ENCODE measurements around the gene USHBP1.

DNA sequence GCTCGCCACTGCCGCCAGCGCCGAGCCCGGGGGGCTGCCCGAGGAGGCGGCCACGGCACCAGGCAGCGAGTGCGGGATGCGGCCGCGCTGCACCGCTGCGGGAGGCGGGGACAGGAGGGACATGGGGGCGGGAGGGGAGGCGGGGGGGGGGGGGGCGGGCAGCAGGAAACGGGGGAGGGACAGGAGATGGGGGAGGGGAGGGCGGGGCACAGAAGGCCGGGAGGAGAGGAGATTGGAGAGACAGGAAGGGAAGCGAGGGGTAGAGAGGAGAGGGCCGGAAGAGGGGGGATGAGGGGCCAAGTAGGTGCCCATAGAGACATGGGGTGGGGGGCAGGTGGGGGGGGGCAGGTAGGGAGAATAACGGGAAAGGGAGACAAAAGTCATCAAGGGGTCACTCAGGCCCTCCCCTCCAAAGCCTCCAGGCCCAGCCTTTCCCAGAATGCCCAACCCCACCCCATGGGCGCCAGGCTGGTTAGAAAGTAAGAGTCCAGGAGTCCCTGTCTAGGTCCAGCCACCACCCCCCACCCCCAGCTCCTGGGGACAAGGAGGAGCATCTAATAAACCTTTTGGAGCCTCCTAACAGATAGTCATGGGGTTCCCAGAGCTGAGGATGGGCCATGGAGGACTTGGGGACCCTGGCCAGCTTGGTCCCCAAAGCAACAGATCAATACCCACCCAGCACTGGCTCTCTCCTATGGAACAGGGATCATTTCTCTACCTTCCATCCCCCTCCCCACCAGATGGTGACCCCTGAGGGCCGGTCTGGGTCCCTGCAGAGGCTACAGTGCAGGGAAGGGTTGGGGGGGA lies 28.4 kb downstream of the USHBP1 start:
- TF ChIP-seq, protein P1, sequence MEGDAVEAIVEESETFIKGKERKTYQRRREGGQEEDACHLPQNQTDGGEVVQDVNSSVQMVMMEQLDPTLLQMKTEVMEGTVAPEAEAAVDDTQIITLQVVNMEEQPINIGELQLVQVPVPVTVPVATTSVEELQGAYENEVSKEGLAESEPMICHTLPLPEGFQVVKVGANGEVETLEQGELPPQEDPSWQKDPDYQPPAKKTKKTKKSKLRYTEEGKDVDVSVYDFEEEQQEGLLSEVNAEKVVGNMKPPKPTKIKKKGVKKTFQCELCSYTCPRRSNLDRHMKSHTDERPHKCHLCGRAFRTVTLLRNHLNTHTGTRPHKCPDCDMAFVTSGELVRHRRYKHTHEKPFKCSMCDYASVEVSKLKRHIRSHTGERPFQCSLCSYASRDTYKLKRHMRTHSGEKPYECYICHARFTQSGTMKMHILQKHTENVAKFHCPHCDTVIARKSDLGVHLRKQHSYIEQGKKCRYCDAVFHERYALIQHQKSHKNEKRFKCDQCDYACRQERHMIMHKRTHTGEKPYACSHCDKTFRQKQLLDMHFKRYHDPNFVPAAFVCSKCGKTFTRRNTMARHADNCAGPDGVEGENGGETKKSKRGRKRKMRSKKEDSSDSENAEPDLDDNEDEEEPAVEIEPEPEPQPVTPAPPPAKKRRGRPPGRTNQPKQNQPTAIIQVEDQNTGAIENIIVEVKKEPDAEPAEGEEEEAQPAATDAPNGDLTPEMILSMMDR (IDR thresholded peaks at IDR 0.05), result no peak
- TF ChIP-seq POLR2A (IDR thresholded peaks at IDR 0.05) (no peak), EP300 (IDR thresholded peaks at IDR 0.05) (no peak)
